Tibial artery (tissue), 4 donors: ENCODE results near the gene TCAIM.

Experiments used
- DNase-seq, 2 donors: peaks; one replicate each; pipeline ENCODE4 v3.0.0-alpha.2; 2019
- H3K27ac ChIP-seq, 2 donors: fragments of 200-600 bp; sonication (generic) in 1 of 2; 1 replicate in 1 of 2; 2 replicates in 1 of 2; pipeline ENCODE4 v1.5.1; 2018 to 2019; ENCODE audit warnings: mild to moderate bottlenecking in 1 of 2
- H3K27me3 ChIP-seq, 2 donors: fragments of 200-600 bp; sonication (generic) in 1 of 2; one replicate each; pipeline versions ENCODE4 v1.5.1 to v1.6.0; 2016 to 2019
- H3K36me3 ChIP-seq, 3 donors: fragments of 200-600 bp; sonication (generic) in 2 of 3; one replicate each; pipeline ENCODE4 v1.5.1; 2016 to 2019; ENCODE audit warnings: mild to moderate bottlenecking in 2 of 3
- H3K4me1 ChIP-seq, 4 donors: fragments of 200-600 bp; sonication (generic) in 2 of 4; 1 replicate in 3 of 4; 2 replicates in 1 of 4; pipeline ENCODE4 v1.5.1; 2016 to 2019
- H3K4me3 ChIP-seq, 2 donors: fragments of 200-600 bp; sonication (generic) in 1 of 2; 1 replicate in 1 of 2; 2 replicates in 1 of 2; pipeline ENCODE4 v1.5.1; 2018 to 2019; ENCODE audit warnings: mild to moderate bottlenecking in 2 of 2
- H3K9me3 ChIP-seq, 3 donors: fragments of 200-600 bp; sonication (generic) in 1 of 3; one replicate each; pipeline ENCODE4 v1.5.1; 2016 to 2019
- CTCF ChIP-seq, 2 experiments: fragments of 200-600 bp in 1 of 2; fragments of 450-650 bp in 1 of 2; IDR thresholded peaks; one replicate each; pipeline ENCODE4 v1.5.1; 2017 to 2019; ENCODE audit warnings: antibody characterized with exemption in 2 of 2, mild to moderate bottlenecking in 1 of 2, moderate library complexity in 1 of 2
- intact Hi-C: fragments of 100-400 bp; cut with DNase I; formaldehyde crosslinking; loops from one replicate; pipeline ENCODE4 v1.15.0; 2023; ENCODE audit warnings: low total_unique reads

TCAIM gene

DNA sequence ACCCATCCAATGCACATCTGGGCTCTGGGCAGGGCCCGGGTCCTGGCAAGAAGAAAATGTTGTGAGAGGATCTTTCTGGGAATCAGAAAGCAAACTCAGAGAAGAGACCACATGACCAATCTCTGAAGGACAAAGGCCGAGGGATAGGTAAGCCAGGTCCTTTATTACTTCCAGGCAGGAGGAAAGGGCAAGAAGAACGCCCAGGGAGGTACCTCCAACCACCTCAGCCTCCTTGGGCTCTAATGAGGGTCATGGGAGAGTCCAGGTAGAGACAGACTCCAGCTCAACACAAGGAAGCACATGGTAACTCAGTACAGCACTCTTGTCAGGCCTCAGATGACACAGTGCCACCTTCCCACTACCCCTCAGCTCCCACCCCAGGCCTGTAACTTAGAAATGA, 112.9 kb downstream of the TCAIM start:
- TF ChIP-seq CTCF (IDR thresholded peaks at IDR 0.05) = no peak
- Histone ChIP-seq H3K36me3 (peaks cover 85 to 95% (median 95%) of the 10 kb centered on the region in 3 donors), H3K4me1 (no peaks in the 10 kb centered on the region), H3K27ac (no peak overlapping the region), H3K27me3 (no peaks in the 10 kb centered on the region), H3K9me3 (no peaks in the 10 kb centered on the region), H3K4me3 (no peak overlapping the region)
- intact Hi-C loops = no loop called here
- DNase-seq = no peak

GRCh38 chr3:44454258-44454657, 115.7 kb downstream of the TCAIM start:
- H3K36me3 ChIP-seq = peaks cover 80 to 91% (median 81%) of the 10 kb centered on the region in 3 donors

DNA sequence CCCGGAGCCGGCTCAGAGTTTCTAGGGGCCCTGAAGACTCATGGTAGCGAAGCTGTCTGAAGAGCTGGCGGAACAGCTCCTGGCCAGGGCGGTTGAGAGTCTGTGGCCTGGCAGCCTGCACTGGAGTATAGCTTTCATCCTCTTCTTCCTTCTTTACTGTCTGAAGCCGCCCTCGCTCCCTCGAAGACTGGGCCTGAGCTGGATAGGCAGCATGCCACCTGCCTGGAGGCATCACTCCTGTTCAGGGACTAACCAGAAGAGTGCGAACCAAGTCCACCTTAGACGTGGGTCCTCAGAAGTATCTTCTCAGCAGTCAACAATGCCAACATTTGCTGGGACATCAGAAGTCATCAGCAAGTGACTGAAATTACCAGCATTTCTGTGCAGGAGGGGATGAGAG, 116.8 kb downstream of the TCAIM start:
- DNase-seq = no peak
- Histone ChIP-seq H3K9me3 (peaks cover 0 to 2% (median under 1%) of the 10 kb centered on the region in 3 donors), H3K4me3 (no peak overlapping the region), H3K27me3 (no peaks in the 10 kb centered on the region), H3K36me3 (peaks cover 71 to 84% (median 76%) of the 10 kb centered on the region in 3 donors), H3K4me1 (no peaks in the 10 kb centered on the region), H3K27ac (no peak overlapping the region)
- TF ChIP-seq CTCF (IDR thresholded peaks at IDR 0.05) = no peak
- intact Hi-C loops = no loop called here

More at GRCh38 chr3:44454258-44454657, 115.7 kb downstream of the TCAIM start:
- Histone ChIP-seq H3K27ac (no peak overlapping the region), H3K4me1 (no peaks in the 10 kb centered on the region), H3K4me3 (no peak overlapping the region), H3K9me3 (no peaks in the 10 kb centered on the region), H3K27me3 (no peaks in the 10 kb centered on the region)
- no peak for DNase-seq
- intact Hi-C loops = no loop called here
- TF ChIP-seq CTCF (IDR thresholded peaks at IDR 0.05) = no peak
